NCI-H187 treated with DMSO at 0.1 percent for 48 hours (cell line): ENCODE data around the gene EVA1A.

Source experiments
- DNase-seq: peaks from one replicate; lab custom pipeline; 2025; lab: John Stamatoyannopoulos, UW

Gene EVA1A

GRCh38 chr2:75541430-75541829 lies 19.3 kb downstream of the EVA1A start:
- no peak for DNase-seq

DNA sequence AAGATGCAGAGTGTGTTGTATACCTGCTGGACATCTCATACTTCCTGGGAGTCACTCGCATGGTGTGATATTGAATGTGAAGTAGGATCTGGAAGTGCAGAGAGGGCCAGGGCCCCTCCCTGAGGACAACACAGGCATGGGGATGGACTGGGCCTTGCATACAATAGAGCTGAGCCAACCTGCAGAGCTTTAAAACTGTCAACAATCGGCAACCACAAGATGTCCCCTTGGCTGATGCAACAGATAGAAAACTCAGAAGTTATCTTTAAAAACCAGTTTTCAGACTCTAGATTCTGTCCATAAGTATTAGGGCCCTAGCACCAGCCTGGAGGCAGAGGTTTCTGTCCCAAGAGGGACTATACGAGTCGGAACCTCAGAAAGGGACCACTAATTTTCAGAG lies 19.7 kb downstream of the EVA1A start:
- no peak for DNase-seq

DNA sequence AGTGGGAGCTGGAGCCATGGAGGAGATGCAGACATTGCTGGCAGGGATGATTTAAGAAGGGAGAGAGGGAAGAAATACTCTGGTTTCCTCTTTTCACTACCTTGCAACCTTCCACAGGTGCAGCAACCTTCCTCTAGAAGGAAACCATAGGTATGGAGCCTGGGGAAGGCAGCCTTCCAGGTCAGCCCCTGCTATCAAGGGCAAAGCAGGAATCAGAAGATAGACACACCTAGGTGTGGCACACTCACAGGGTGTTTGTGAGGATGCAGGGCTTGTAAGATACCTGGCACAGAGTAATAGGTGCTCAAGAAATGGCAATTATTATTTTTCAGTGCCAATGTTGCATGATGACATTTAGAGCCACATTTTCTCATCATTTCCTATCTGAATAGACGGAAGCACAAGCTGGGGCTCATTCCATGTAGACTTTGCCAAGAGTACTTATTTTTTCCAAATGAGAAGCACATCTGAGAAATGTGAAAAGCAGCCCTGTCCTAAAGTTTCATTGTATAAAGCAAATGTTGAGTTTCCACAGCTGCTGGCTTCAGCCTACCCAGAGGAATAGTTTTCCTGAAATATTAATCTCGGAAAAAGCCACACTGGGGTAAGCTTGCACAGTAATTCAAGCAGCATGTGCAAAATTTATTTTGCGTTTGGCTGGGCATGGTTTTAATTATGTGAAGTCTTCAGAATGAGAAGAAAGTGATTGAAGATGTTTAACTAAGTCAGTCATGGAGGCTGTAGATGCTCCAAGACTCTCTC lies 20.6 kb downstream of the EVA1A start:
- DNase-seq, result no peak

DNA sequence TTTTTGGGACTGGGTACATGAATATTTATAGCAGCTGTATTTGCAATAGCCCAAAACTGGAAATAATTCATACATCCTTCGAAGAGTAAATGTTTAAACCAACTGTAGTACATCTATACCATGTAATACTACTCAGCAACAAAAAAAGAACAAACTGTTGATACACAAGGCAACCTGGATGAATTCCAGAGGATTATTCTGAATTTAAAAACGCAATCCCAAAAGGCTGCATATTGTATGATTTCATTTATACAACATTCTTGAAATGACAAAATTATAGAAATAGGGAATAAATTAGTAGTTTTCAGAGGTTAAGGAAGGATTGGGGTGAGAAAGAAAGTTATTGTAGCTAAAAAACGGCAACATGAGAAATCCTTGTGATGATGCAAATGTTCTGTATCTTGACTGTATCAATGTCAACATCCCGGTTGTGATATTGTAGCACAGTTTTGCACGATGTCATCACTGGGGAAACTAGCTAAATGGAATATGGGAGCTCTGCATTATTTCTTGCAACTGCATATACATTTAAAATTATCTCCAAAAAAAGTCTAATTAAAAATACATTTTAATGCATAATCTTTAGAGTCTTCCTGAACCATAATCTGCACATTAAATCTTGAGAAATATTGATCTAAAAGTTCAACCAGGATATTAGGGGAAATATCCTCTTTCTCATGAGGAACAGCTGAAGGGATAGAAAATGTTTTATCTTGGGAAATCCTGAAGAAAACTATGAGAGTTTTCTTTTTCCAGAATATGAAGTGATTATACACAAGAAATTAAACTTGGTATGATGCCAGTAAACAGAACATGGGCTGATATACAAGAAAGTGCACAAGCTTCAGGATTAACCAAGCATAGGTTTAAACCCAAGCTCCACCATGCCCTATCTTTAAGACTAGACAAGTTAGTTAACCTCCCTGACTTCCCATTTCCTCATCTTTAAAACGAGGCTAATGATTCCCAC lies 21.9 kb downstream of the EVA1A start:
- no peak for DNase-seq

DNA sequence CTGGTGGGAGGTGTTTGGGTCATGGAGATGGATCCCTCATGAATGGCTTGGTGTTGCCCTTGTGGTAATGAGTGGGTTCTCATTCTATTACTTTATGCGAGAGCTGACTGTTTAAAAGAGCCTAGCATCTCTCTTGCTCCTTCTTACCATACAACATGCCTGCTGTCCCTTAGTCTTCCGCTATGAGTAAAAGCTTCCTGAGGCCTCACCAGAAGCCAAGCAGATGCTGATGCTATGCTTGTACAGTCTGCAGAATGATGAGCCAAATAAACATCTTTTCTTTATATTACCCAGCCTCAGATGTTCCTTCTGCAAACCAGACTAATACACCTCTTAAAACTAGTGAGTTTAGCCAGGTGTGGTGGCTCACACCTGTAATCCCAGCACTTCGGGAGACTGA lies 23.1 kb downstream of the EVA1A start:
- DNase-seq, result no peak

DNA sequence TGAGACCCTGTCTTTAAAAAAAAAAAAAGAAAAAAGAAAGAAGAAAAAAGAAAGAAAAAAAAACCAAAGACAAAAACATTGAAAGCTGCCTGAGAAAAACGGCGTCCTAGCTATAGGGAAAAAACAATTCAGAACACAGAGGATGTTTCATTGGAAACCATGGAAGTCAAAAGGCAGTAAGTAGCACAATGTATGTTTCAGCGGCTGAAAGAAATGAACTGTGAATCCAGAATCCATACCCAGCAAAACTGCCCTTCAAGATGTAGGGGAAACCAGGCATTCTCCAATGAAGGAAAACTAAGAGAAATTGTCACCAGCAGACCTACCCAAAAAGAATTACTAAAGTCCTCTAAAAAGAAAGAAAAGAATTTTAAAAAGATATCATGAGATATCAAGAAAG lies 27.6 kb downstream of the EVA1A start:
- no peak for DNase-seq

DNA sequence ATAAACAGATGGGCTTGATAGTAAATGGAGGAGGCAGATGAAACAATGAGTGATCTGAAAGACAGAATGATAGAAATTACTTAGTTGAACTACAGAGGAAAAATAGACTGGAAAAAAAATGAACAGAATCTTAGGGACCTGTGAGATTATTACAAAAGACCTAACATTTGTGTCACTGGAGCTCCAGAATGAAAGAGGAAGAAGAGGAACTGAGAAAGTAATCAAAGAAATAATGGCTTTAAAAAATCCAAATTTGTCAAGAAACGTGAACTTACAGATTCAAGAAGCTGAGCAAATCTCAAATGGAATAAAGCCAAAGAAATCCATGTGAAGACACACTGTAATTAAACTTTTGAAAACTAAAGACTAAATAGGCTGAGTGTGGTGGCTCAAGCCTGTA lies 28.3 kb downstream of the EVA1A start:
- no peak for DNase-seq

DNA sequence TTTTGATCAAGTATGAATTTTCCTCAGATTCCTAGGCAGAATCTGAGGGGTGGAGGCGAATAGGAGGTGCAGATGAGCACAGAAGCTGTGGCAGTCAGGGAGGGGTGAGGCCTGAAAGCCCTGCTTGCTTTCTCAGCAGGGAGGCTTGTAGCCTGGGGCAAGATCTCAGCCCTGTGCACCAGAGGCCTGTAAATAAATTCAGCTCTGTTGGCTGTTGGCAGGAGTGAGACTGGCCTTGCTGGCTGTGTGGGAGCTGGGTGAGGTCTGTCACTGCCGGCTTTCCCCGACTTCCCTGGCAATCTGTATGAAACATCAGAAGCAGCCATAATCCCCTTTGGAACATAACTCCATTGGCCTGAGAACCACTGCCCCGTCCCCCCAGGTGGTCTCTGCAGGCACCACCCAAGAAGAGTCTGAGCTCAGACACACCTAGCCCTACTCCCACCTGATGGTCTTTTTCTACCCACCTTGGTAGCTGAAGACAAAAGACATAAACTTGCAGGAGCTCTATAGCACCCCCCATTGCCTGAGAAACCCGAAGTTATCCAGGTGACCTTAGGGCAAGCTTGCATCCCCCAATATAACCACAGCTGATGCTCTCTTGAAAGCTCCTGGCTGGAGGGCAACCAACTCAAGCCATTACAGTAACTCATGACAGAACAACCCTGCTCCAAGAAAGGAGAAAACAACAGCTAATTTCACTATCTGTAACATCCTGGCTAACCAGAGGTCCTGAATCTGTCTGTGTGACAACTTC lies 32.3 kb downstream of the EVA1A start:
- DNase-seq, result no peak

DNA sequence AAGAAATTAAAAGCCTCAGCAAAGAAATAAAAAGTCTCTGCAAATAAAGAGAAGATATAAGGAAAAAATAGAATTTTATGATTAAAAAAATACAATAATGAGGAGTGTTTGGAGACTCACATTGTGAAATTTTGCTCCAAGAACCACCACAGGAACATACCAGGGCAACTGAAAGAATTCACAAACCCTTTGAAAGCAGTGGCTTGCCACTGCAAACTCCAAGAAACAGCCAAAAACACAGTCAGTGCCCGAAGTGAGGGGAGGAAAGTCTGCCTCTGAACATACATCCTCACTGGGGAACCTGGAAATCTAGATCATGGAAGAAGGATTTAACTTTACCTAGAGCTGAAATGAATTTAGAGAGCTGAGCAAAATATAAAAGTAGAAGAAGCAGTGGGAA lies 33.1 kb downstream of the EVA1A start:
- no peak for DNase-seq

DNA sequence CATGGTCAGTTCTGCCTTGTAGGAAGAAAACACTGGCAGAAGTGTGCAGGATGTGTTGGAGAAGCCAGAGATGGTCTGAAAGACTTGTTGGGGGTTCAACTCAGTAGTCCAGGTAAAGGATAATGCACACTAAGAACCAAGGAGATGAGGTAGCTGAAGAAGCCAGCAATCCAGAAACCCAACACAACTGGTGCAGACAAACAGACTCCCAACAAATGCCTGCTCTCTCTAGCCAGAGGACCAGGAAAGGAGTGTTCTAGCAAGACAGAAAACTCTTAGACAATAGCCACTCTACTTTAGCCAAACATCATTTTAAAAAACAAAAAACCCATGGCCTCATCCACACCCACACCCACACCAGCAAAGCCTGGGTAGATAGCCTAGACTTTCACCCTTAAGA lies 33.9 kb downstream of the EVA1A start:
- no peak for DNase-seq

GRCh38 chr2:75525434-75526310 lies 35.1 kb downstream of the EVA1A start:
- no peak for DNase-seq

DNA sequence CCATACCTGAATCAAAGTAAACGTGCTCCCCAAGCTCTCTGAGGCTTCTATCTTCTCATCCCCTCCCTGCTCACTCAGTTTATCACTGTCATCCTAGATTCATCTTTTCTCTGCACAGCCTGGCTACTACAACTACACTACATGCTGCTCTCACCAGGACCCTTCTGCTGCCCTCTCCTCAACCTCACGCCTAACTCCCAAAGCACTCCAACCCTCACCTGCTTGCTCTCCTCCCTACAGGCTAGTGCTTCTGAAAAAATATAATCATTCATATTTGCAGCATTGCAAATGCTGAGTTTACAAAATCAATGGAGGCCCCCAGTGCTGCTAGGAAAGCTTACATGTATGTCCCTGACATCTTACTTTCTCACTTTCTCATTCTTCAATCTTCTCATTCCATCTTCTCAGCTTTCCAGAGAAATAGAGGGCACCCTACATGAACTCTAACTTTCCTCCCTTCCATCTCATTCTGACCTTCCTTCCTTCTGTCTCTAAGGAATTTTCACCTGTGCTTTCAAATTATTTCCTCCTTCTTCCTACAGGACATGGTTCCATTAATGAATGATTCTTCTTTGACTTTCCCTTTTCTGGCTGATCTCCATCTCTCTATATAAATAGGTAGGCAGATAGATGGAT lies 36.3 kb downstream of the EVA1A start:
- DNase-seq, result no peak

- no peak for DNase-seq
These were observed 37.1 kb downstream of the EVA1A start for GRCh38 chr2:75523313-75524275.

GRCh38 chr2:75522543-75523312 lies 38.0 kb downstream of the EVA1A start:
- no peak for DNase-seq

- DNase-seq, result no peak
These were observed 39.4 kb downstream of the EVA1A start for GRCh38 chr2:75521225-75521872.

- DNase-seq, result no peak
These were observed 40.9 kb downstream of the EVA1A start for GRCh38 chr2:75519843-75520242.

DNA sequence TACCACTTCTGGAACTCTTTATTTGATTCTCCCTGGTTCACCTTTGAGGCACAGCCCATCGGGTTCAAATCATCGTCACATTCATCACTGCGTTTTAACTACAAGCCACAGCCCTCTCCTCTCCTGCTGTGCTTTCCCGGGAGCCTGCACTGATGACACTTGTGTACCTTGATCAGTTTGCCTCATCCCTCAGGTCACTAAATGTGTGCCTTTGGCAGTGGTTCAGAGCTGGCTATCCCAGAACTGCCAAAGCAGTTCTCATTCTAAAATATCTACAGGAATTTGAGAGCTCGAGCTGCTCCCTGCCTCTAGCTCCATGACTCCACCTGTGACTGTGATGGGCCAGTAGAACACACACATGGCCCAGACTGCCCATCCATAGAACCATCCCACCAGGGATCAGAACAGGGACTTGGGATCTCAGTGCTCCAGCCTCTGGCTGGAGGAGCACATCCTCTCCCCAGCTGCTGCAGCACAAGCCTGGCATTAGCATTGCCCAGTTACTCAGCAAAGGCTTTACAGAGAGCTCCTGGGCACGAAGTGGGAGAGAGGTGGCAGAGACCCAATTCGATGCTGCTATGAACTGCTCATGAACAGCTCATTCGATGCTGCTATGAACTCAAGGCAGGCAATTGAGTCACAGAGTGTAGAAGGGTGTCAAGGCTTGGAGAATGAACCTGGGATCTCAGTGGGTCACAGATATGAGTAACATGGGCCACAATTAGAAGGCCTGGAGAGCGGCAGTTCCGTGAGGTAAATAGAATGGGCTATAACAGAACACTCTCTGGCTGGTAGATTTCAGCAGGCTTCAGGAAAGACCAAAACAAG lies 41.9 kb downstream of the EVA1A start:
- no peak for DNase-seq
